GM12873 (cell line): ENCODE measurements around the gene COL19A1.

Experiments used
- TF ChIP-seq, protein P1 (sequence below): IDR thresholded peaks from 2 replicates; pipeline ENCODE4 v1.5.1; 2012; ENCODE audit warnings: low read depth, mild to moderate bottlenecking, moderate library complexity, low read length, control low read depth; ENCODE audit not compliant: insufficient read depth; ENCODE audit errors: missing control alignments

Gene COL19A1

DNA sequence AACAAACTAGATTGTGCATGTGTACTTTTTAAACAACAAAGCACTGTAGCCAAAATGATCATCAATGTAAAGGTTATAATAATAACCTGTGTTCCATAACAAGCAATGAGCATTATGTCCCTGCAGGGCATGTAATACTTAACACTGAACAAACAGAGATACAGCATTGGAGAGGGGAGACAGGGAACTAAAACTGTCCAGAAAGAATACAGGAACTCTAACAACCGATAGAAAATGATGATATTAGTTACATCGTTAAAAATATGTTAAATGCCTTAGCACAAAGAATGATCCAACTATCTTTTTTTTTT lies 356.0 kb downstream of the COL19A1 start:
- TF ChIP-seq, protein P1, sequence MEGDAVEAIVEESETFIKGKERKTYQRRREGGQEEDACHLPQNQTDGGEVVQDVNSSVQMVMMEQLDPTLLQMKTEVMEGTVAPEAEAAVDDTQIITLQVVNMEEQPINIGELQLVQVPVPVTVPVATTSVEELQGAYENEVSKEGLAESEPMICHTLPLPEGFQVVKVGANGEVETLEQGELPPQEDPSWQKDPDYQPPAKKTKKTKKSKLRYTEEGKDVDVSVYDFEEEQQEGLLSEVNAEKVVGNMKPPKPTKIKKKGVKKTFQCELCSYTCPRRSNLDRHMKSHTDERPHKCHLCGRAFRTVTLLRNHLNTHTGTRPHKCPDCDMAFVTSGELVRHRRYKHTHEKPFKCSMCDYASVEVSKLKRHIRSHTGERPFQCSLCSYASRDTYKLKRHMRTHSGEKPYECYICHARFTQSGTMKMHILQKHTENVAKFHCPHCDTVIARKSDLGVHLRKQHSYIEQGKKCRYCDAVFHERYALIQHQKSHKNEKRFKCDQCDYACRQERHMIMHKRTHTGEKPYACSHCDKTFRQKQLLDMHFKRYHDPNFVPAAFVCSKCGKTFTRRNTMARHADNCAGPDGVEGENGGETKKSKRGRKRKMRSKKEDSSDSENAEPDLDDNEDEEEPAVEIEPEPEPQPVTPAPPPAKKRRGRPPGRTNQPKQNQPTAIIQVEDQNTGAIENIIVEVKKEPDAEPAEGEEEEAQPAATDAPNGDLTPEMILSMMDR = no peak

DNA sequence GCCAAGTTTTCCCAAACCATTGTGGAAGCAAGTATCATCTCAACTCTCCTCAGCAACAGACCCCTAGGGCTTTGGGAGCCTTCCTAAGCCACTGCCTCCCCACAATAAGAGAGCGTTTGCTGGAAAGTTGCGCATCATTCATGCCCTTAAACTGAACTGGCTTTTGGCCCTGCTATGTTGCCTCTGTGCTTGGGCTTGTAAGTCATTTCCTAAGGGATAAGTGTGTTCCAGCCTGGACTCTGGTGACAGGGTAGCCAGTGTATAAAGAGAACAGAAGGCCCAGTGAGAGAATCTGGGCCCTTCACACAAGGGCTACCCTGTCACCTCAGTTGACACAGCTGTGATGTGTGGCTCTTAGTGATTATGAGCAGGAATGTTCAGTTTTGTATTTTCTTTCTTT lies 358.7 kb downstream of the COL19A1 start:
- TF ChIP-seq, protein P1 = no peak

DNA sequence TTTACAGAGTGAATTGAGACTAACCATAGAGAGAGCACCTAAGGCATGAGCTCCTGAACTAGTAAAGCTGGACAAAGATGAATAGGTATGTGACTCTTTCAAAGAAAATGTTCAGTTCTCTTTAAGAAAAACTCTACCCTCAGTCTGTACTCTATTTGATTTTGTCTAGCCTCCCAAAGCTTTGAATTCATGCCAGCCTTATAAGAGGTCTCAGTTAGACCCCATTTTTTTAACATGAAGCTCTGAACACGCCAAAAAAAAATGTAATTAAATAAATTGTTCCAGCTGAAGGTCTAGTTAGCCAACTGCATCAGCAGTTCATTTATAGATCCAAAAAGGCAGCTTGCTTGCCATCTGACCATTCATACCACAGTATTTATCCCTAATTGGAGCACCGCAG lies 365.0 kb downstream of the COL19A1 start:
- TF ChIP-seq, protein P1 = no peak

DNA sequence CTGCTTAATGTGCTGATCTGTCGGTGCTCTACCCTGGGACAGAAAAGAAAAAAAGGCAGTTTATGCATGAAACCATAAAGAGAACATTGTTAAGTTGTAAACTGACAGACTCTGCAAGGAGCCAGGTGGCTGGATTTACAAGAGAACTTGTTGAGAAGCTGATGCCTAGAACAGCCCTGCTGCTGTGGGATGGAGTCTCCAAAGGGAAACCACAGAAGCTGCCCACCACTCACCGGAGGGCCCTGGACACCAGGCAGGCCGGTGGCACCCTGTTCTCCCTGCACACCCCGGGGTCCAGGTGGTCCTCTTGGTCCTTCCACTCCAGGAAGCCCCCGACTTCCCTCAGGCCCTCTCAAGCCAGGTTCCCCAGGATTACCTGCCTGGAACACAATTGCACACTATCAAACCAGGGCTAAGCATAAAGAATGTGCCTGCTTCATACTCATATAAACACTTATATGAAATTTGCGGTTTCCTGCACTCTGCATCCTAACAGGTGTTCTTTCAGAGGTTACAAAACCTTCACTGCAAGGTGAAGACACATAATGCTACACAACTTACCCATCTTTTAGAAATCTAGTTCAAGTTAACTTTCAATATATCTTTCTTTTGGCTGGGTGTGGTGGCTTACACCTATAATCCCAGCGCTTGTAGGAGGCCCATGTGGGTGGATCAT lies 368.3 kb downstream of the COL19A1 start:
- TF ChIP-seq, protein P1 = no peak

DNA sequence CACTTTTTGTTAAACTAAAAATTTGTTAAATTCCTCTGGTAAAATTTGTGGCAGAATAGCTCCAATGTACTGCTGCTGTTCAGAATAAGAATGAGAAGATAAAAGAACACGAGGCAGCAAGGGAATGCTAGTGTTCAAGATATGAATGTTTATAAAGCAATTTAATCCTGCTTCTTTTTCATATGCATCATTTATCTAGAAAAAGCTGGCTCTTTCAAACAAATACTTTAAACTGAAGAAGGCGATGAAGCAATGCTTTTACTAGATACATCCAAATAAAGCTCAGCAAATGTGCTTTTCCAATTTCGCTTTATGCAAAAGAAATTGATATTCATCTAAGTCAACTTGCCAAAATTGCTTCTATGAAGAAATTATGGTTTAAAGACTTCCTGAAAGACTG lies 370.0 kb downstream of the COL19A1 start:
- TF ChIP-seq, protein P1 = no peak

DNA sequence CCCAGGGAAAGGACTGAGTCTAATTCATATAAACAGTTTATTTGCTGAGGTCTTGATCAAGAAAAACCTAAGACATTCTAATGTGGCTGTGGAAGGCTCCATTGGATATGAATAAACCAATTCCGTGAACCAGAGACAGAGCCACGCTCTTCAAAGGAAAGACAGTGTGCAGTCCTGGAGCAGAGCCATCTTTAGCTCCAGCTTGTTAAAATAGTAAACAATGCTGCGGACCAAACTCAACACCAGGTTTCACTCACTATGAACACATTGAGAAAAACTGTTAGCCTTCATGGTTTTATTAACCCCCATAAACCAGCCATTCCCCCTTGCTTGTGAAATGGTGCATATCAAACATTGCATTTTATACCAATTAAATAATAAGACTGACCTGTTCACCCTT lies 374.7 kb downstream of the COL19A1 start:
- TF ChIP-seq, protein P1 = no peak

DNA sequence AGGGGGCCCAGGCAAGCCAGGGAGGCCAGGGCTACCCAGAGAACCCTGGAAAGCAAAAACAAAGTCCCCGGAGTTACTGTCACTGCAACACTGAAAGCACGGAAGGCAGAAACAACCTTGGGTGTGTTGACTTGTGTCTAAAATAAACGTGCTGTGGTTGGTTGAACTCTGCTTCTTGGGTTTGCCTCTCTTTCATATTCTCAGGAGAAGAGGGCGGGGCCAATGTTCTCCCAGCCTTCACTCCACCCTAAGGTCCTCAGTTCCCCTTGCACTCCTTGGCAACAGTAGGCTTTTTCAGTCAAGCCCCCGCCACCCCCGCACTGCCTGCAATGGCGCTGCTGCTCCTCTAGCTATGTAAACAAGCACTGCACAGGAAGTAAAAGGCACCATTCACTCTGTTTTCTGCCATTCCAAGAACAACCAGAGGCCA lies 375.6 kb downstream of the COL19A1 start:
- TF ChIP-seq, protein P1 = no peak
